ENCODE data around the gene CWC27. TPM values are rescaled to one million over a fixed set of nuclear protein-coding genes. Genes with fewer than 3 reads are reported as not detected.
"Not testable (repeated sequence)": the region's sequence is repeated elsewhere in the genome, so short reads cannot be mapped to it uniquely, and the experiment has no call there.

CWC27 gene
- total RNA-seq, 1 donor from 2014 or later = 29.3 TPM

- Mint-ChIP-seq H3K9me3 (ENCODE audit: unreplicated experiment) (no peaks in the 10 kb centered on the region), H3K27me3 (ENCODE audit: unreplicated experiment) (peaks cover 2% of the 10 kb centered on the region), H3K4me1 (ENCODE audit: unreplicated experiment) (no peaks in the 10 kb centered on the region), H3K27ac (ENCODE audit: unreplicated experiment) (no peak overlapping the region), H3K36me3 (ENCODE audit: low read depth, unreplicated experiment) (peaks cover 8% of the 10 kb centered on the region), H3K4me3 (ENCODE audit: unreplicated experiment) (no peak overlapping the region)
- no peak for DNase-seq (ENCODE audit: low spot score)
- TF ChIP-seq CTCF (IDR thresholded peaks at IDR 0.05; ENCODE audit: unreplicated experiment) = no peak
Observed at GRCh38 chr5:64900618-64901017, 131.9 kb downstream of the CWC27 start.

- H3K27me3 Mint-ChIP-seq (ENCODE audit: unreplicated experiment); H3K9me3 Mint-ChIP-seq (ENCODE audit: unreplicated experiment); H3K4me3 Mint-ChIP-seq (ENCODE audit: unreplicated experiment); DNase-seq (ENCODE audit: low spot score); H3K4me1 Mint-ChIP-seq (ENCODE audit: unreplicated experiment); H3K27ac Mint-ChIP-seq (ENCODE audit: unreplicated experiment): not testable (repeated sequence)
- peaks cover 37% of the 10 kb centered on the region for H3K36me3 Mint-ChIP-seq (ENCODE audit: low read depth, unreplicated experiment)
Observed at GRCh38 chr5:64907399-64907798, 138.7 kb downstream of the CWC27 start.

GRCh38 chr5:64914396-64914795, 145.7 kb downstream of the CWC27 start:
- TF ChIP-seq CTCF (IDR thresholded peaks at IDR 0.05; ENCODE audit: unreplicated experiment) = no peak
- Mint-ChIP-seq H3K27me3 (ENCODE audit: unreplicated experiment) (peaks cover 7% of the 10 kb centered on the region), H3K9me3 (ENCODE audit: unreplicated experiment) (peaks cover 6% of the 10 kb centered on the region), H3K36me3 (ENCODE audit: low read depth, unreplicated experiment) (peaks cover 18% of the 10 kb centered on the region), H3K4me3 (ENCODE audit: unreplicated experiment) (no peak overlapping the region), H3K4me1 (ENCODE audit: unreplicated experiment) (no peaks in the 10 kb centered on the region), H3K27ac (ENCODE audit: unreplicated experiment) (no peak overlapping the region)
- DNase-seq (ENCODE audit: low spot score) = no peak

GRCh38 chr5:64918083-64918482, 149.4 kb downstream of the CWC27 start:
- Mint-ChIP-seq H3K4me3 (ENCODE audit: unreplicated experiment) (no peak overlapping the region), H3K4me1 (ENCODE audit: unreplicated experiment) (no peaks in the 10 kb centered on the region), H3K27me3 (ENCODE audit: unreplicated experiment) (peaks cover 4% of the 10 kb centered on the region), H3K9me3 (ENCODE audit: unreplicated experiment) (peaks cover 7% of the 10 kb centered on the region), H3K36me3 (ENCODE audit: low read depth, unreplicated experiment) (peaks cover 13% of the 10 kb centered on the region), H3K27ac (ENCODE audit: unreplicated experiment) (no peak overlapping the region)
- no peak for DNase-seq (ENCODE audit: low spot score)
- TF ChIP-seq CTCF (IDR thresholded peaks at IDR 0.05; ENCODE audit: unreplicated experiment) = no peak

- DNase-seq (ENCODE audit: low spot score) = no peak
- no peaks in the 10 kb centered on the region for H3K4me1 Mint-ChIP-seq (ENCODE audit: unreplicated experiment)
- no peak overlapping the region for H3K4me3 Mint-ChIP-seq (ENCODE audit: unreplicated experiment)
- H3K9me3 Mint-ChIP-seq (ENCODE audit: unreplicated experiment) = peaks cover 7% of the 10 kb centered on the region
- H3K27me3 Mint-ChIP-seq (ENCODE audit: unreplicated experiment) = peaks cover 4% of the 10 kb centered on the region
- no peak overlapping the region for H3K27ac Mint-ChIP-seq (ENCODE audit: unreplicated experiment)
- H3K36me3 Mint-ChIP-seq (ENCODE audit: low read depth, unreplicated experiment) = peaks cover 13% of the 10 kb centered on the region
- no peak for TF ChIP-seq CTCF (IDR thresholded peaks at IDR 0.05; ENCODE audit: unreplicated experiment)
Observed at GRCh38 chr5:64921386-64921785, 152.7 kb downstream of the CWC27 start.
